Mucosa of descending colon (tissue), 3 donors: ENCODE measurements around the gene SLC37A3. TPM values are rescaled to one million over a fixed set of nuclear protein-coding genes. Genes with fewer than 3 reads are reported as not detected.

Source experiments
- ATAC-seq: fragments of 200-7000 bp; cut with Tn5 transposase; one replicate; pipeline ENCODE4 v1.9.1; 2020; ENCODE audit warnings: mild to moderate bottlenecking, moderate library complexity
- DNase-seq, 3 donors: peaks; one replicate each; pipeline ENCODE4 v3.0.0-alpha.2; 2020
- H3K36me3 ChIP-seq: fragments of 200-600 bp; one replicate; pipeline ENCODE4 v1.8.0; 2021; ENCODE audit warnings: low read depth, mild to moderate bottlenecking
- H3K4me1 ChIP-seq: fragments of 200-600 bp; one replicate; pipeline ENCODE4 v1.8.0; 2021; ENCODE audit warnings: low read depth, mild to moderate bottlenecking
- H3K4me3 ChIP-seq: fragments of 200-600 bp; one replicate; pipeline ENCODE4 v1.8.0; 2021; ENCODE audit warnings: mild to moderate bottlenecking
- H3K9me3 ChIP-seq: fragments of 200-600 bp; one replicate; pipeline ENCODE4 v1.8.0; 2021; ENCODE audit warnings: mild to moderate bottlenecking
- CTCF ChIP-seq: fragments of 200-600 bp; IDR thresholded peaks from one replicate; pipeline ENCODE4 v1.8.0; 2022; ENCODE audit warnings: antibody characterized with exemption, mild to moderate bottlenecking
- intact Hi-C, 2 donors: fragments of 100-400 bp; cut with DNase I in 1 of 2; cut with micrococcal nuclease in 1 of 2; formaldehyde crosslinking; loops; one replicate each; pipeline versions ENCODE4 v1.11.0 to v1.11.1; 2022; cut with DNase I, micrococcal nuclease
- total RNA-seq, 3 donors: library from RNA; stranded (reverse); fragmentation: NEBNext Ultra II Directional in 2 of 3; extraction: Animal tissue kit (Norgen Biotek cat#: 25700) in 2 of 3; gene quantifications; one replicate each; pipeline versions ENCODE4 v1.2.1 to v1.2.4, GENCODE V29; 2021 to 2023
- donor health status: DM: no; HTN: no; CAD: no; lungs with moderate emphysema.
- donor health status: DM: no; HTN: no; CAD: no.
- donor health status: DM: no; HTN: yes; CAD: no.

The SLC37A3 gene
- total RNA-seq, 3 donors from 2014 or later: 49.0 to 68.6 (median 55.8) TPM

DNA sequence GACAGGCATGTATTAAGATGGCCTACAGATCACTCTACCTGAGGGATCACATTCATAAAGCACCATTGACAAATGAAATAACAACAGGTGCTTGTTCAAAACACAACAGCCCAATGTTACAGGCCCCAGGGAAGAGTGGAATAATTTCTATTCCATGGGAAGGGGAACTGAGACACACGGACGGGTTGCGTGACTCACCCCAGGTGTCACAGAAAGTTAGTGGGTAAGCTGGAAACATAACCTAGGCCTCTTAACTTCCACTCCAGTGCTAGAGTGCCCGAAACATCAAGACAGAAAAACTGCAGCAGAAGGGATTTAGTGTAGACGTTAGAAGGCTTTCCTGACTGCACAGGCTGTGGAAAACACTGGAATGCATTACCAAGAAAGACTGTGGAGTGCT, 48.3 kb downstream of the SLC37A3 start:
- ATAC-seq: no peak
- intact Hi-C loops: no loop called here
- H3K4me3 ChIP-seq: no peak overlapping the region
- peaks cover 3% of the 10 kb centered on the region for H3K4me1 ChIP-seq
- TF ChIP-seq CTCF: no peak
- no peaks in the 10 kb centered on the region for H3K36me3 ChIP-seq
- no peaks in the 10 kb centered on the region for H3K9me3 ChIP-seq
- DNase-seq: no peak

- ATAC-seq (no peak), DNase-seq (no peak)
- H3K36me3 ChIP-seq: no peaks in the 10 kb centered on the region
- H3K9me3 ChIP-seq: no peaks in the 10 kb centered on the region
- peaks cover 9% of the 10 kb centered on the region for H3K4me1 ChIP-seq
- no peak for TF ChIP-seq CTCF
- H3K4me3 ChIP-seq: no peak overlapping the region
- intact Hi-C loops: no loop called here
These were observed 49.1 kb downstream of the SLC37A3 start for GRCh38 chr7:140349144-140349771.

DNA sequence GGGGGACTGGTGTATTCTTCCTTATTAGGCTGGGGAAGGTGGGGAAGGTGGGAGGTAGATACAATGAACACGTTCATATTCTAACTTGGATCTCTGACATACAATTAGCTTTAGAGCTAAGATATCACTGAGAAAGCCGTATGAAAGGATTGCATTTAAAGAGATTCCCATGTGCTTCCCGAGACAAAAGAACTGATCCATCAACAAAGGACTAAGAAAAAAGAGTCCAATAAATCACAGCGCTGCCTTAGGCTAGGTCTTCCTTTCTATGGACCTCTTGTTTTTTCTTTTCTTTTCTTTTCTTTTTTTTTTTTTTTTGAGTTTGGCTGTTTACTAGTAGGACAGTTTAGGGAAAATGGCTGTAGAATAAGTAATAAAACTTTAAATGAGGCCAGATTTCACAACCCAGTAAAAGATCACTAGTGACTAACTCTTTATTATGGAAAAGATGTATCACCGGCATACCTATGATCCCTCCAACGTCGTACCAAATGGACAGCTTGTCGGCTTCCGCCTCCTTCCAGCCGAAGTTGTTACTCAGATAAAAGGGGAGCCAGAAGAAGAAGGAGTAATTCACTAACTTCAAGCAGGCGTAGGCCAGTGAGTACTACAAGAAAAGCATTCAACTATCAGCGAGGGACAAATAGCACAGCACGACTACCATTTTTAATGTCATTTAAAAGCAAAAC, 50.0 kb downstream of the SLC37A3 start:
- DNase-seq: no peak
- peak; percentile 73 for ATAC-seq
- no peaks in the 10 kb centered on the region for H3K9me3 ChIP-seq
- H3K4me3 ChIP-seq: no peak overlapping the region
- no peaks in the 10 kb centered on the region for H3K36me3 ChIP-seq
- H3K4me1 ChIP-seq: peaks cover 9% of the 10 kb centered on the region
- intact Hi-C loops: no loop called here
- no peak for TF ChIP-seq CTCF

GRCh38 chr7:140347218-140347617, 51.1 kb downstream of the SLC37A3 start:
- no peak for TF ChIP-seq CTCF
- Histone ChIP-seq H3K9me3 (no peaks in the 10 kb centered on the region), H3K4me1 (peaks cover 9% of the 10 kb centered on the region), H3K36me3 (no peaks in the 10 kb centered on the region), H3K4me3 (no peak overlapping the region)
- intact Hi-C loops: no loop called here
- ATAC-seq (peak; percentile 21), DNase-seq (no peak)

- Histone ChIP-seq H3K4me1 (peaks cover 9% of the 10 kb centered on the region), H3K36me3 (no peaks in the 10 kb centered on the region), H3K4me3 (no peak overlapping the region), H3K9me3 (no peaks in the 10 kb centered on the region)
- no peak for TF ChIP-seq CTCF
- DNase-seq: peak in 1 of 3 donors; percentile 28
- intact Hi-C loops: no loop called here
- peak; percentile 85 for ATAC-seq
These were observed 52.9 kb downstream of the SLC37A3 start for GRCh38 chr7:140345426-140345825.
